Neural cell (in vitro differentiated cells): ENCODE data around the gene PEAK3. TPM values are rescaled to one million over a fixed set of nuclear protein-coding genes. Genes with fewer than 3 reads are reported as not detected.

Source experiments
- H2AFZ ChIP-seq: fragments of 200-600, 300-800 bp; sonication (generic), shearing (Covaris generic); 2 replicates; pipeline ENCODE4 v1.6.0; 2014; ENCODE audit warnings: low read depth, mild to moderate bottlenecking, antibody characterized with exemption, low read length, moderate library complexity
- H3F3A ChIP-seq: fragments of 200-600 bp; shearing (Covaris generic); 2 replicates; pipeline ENCODE4 v1.6.1; 2016; ENCODE audit warnings: mild to moderate bottlenecking, moderate library complexity, mixed read lengths, antibody characterized with exemption, low read length; ENCODE audit not compliant: insufficient read depth, poor library complexity, severe bottlenecking
- H3K27ac ChIP-seq: fragments of 200-600, 300-800 bp; sonication (generic), shearing (Covaris generic); 2 replicates; pipeline ENCODE4 v1.5.1; 2014; ENCODE audit warnings: mild to moderate bottlenecking, low read length, moderate library complexity
- H3K27me3 ChIP-seq: fragments of 300-800, 200-600 bp; sonication (generic), shearing (Covaris generic); 2 replicates; pipeline ENCODE4 v1.6.0; 2014; ENCODE audit warnings: mild to moderate bottlenecking, low read depth, low read length, moderate library complexity; ENCODE audit not compliant: insufficient read depth
- H3K36me3 ChIP-seq: fragments of 300-800, 200-600 bp; sonication (generic), shearing (Covaris generic); 2 replicates; pipeline ENCODE4 v1.5.1; 2014; ENCODE audit warnings: mild to moderate bottlenecking, antibody characterized with exemption, low read length, moderate library complexity; ENCODE audit not compliant: insufficient read depth
- H3K4me2 ChIP-seq: fragments of 300-800, 200-600 bp; sonication (generic), shearing (Covaris generic); 2 replicates; pipeline ENCODE4 v1.6.0; 2014; ENCODE audit warnings: mild to moderate bottlenecking, low read length
- H3K4me3 ChIP-seq: fragments of 300-800, 200-600 bp; sonication (generic), shearing (Covaris generic); 2 replicates; pipeline ENCODE4 v1.5.1; 2014; ENCODE audit warnings: mild to moderate bottlenecking, low read length, moderate library complexity
- H3K79me2 ChIP-seq: fragments of 200-600 bp; shearing (Covaris generic); replicated peaks from 2 replicates; pipeline ENCODE4 v1.6.0; 2014; ENCODE audit warnings: mild to moderate bottlenecking, low read length, moderate library complexity; ENCODE audit not compliant: insufficient read depth
- H3K9ac ChIP-seq: fragments of 300-800, 200-600 bp; sonication (generic), shearing (Covaris generic); 2 replicates; pipeline ENCODE4 v1.6.1; 2016; ENCODE audit warnings: mild to moderate bottlenecking, low read length, mixed read lengths
- H3K9me2 ChIP-seq: fragments of 200-600 bp; shearing (Covaris generic); 2 replicates; pipeline ENCODE4 v1.6.1; 2016; ENCODE audit warnings: mild to moderate bottlenecking, low read length, mixed read lengths; ENCODE audit not compliant: insufficient read depth
- H3K9me3 ChIP-seq: fragments of 200-600, 300-800 bp; sonication (generic), shearing (Covaris generic); 2 replicates; pipeline ENCODE4 v1.6.1; 2016; ENCODE audit warnings: mild to moderate bottlenecking, mixed run types, low read length, moderate library complexity, mixed read lengths
- H4K20me1 ChIP-seq: fragments of 200-600 bp; shearing (Covaris generic); 2 replicates; pipeline ENCODE4 v1.6.1; 2016; ENCODE audit warnings: mild to moderate bottlenecking, mixed run types; ENCODE audit not compliant: insufficient read depth
- CTCF ChIP-seq: fragments of 450-650 bp; IDR thresholded peaks from 2 replicates; pipeline ENCODE4 v1.5.1; 2014; ENCODE audit warnings: antibody characterized with exemption, mild to moderate bottlenecking, moderate library complexity; ENCODE audit not compliant: poor library complexity, severe bottlenecking
- EP300 ChIP-seq: fragments of 450-650 bp; conservative IDR thresholded peaks from 2 replicates; pipeline ENCODE4 v1.6.1; 2014; ENCODE audit warnings: antibody characterized with exemption, mild to moderate bottlenecking, moderate library complexity; ENCODE audit not compliant: poor library complexity, severe bottlenecking
- EZH2 ChIP-seq: fragments of 200-600, 300-800 bp; shearing (Covaris generic), sonication (generic); IDR thresholded peaks from 2 replicates; pipeline ENCODE4 v1.6.1; 2014; ENCODE audit warnings: antibody characterized with exemption, low read length, borderline replicate concordance, mild to moderate bottlenecking; ENCODE audit not compliant: insufficient read depth, poor library complexity, severe bottlenecking
- MXI1 ChIP-seq: fragments of 450-650 bp; conservative IDR thresholded peaks from 2 replicates; pipeline ENCODE4 v1.6.1; 2014; ENCODE audit warnings: antibody characterized with exemption, mild to moderate bottlenecking; ENCODE audit not compliant: poor library complexity, severe bottlenecking
- POLR2AphosphoS5 ChIP-seq: IDR thresholded peaks from 2 replicates; pipeline ENCODE4 v1.6.1; 2012
- RAD21 ChIP-seq: fragments of 450-650 bp; conservative IDR thresholded peaks from 2 replicates; pipeline ENCODE4 v1.6.1; 2014; ENCODE audit warnings: antibody characterized with exemption, mild to moderate bottlenecking, moderate library complexity
- REST ChIP-seq: IDR thresholded peaks from 2 replicates; pipeline ENCODE4 v1.6.1; 2012; ENCODE audit warnings: borderline replicate concordance
- SMC3 ChIP-seq: fragments of 450-650 bp; conservative IDR thresholded peaks from 2 replicates; pipeline ENCODE4 v1.6.1; 2014; ENCODE audit warnings: antibody characterized with exemption, mild to moderate bottlenecking, moderate library complexity; ENCODE audit not compliant: poor library complexity
- TAF1 ChIP-seq: IDR thresholded peaks from 2 replicates; pipeline ENCODE4 v1.6.1; 2012; ENCODE audit warnings: low read depth
- polyA plus RNA-seq: library from polyadenylated mRNA; depleted of rRNA; stranded (reverse); fragments of >200 nt; gene quantifications from 2 replicates; pipeline ENCODE4 v1.2.3, GENCODE V29; 2014

Gene PEAK3
- polyA plus RNA-seq, 1 donor from 2014 or later = not detected

GRCh38 chr19:2255112-2255845, 26.7 kb downstream of the PEAK3 start:
- TF ChIP-seq REST (no peak), EZH2 (no peak), TAF1 (no peak), EP300 (no peak), SMC3 (no peak), RAD21 (no peak), MXI1 (no peak), POLR2AphosphoS5 (no peak), CTCF (no peak)
- Histone ChIP-seq H3K9me3 (no peaks in the 10 kb centered on the region), H3K79me2 (no peaks in the 10 kb centered on the region), H3K27me3 (peaks cover 14% of the 10 kb centered on the region), H3K9me2 (no peaks in the 10 kb centered on the region), H3K36me3 (no peaks in the 10 kb centered on the region), H4K20me1 (no peaks in the 10 kb centered on the region), H3K4me2 (no peak overlapping the region), H3K4me3 (no peak overlapping the region), H3F3A (no peaks in the 10 kb centered on the region), H3K27ac (no peak overlapping the region), H2AFZ (no peak overlapping the region), H3K9ac (no peak overlapping the region)

- H3K36me3 ChIP-seq = no peaks in the 10 kb centered on the region
- H2AFZ ChIP-seq = no peak overlapping the region
- H3K9ac ChIP-seq = no peak overlapping the region
- no peak for TF ChIP-seq CTCF
- no peak for TF ChIP-seq MXI1
- TF ChIP-seq POLR2AphosphoS5 = no peak
- no peak for TF ChIP-seq EZH2
- TF ChIP-seq REST = no peak
- H3K27ac ChIP-seq = no peak overlapping the region
- H3K4me2 ChIP-seq = no peak overlapping the region
- H3K4me3 ChIP-seq = no peak overlapping the region
- no peaks in the 10 kb centered on the region for H3F3A ChIP-seq
- H3K27me3 ChIP-seq = peaks cover 14% of the 10 kb centered on the region
- H4K20me1 ChIP-seq = no peaks in the 10 kb centered on the region
- H3K9me2 ChIP-seq = no peaks in the 10 kb centered on the region
- H3K79me2 ChIP-seq = no peaks in the 10 kb centered on the region
- H3K9me3 ChIP-seq = no peaks in the 10 kb centered on the region
These were observed 27.7 kb downstream of the PEAK3 start for GRCh38 chr19:2254064-2254872.
